LHCN-M2 (cell line): ENCODE results near the gene NCAPG2. TPM values are rescaled to one million over a fixed set of nuclear protein-coding genes. Genes with fewer than 3 reads are reported as not detected.
A peak's percentile ranks its signal among the peaks of the same experiment; 100 is the strongest.
"Not testable (repeated sequence)": the region's sequence is repeated elsewhere in the genome, so short reads cannot be mapped to it uniquely, and the experiment has no call there.

Experiments used
- DNase-seq: peaks from one replicate; pipeline ENCODE4 v3.0.0-alpha.2; 2012; ENCODE audit warnings: low read depth
- total RNA-seq: library from RNA; depleted of rRNA; stranded (reverse); fragments of >200 nt; gene quantifications from 2 replicates; pipeline ENCODE4 v1.2.3, GENCODE V29; 2014

NCAPG2 gene
- total RNA-seq, 1 experiment from 2014 or later: 83.5 TPM

DNA sequence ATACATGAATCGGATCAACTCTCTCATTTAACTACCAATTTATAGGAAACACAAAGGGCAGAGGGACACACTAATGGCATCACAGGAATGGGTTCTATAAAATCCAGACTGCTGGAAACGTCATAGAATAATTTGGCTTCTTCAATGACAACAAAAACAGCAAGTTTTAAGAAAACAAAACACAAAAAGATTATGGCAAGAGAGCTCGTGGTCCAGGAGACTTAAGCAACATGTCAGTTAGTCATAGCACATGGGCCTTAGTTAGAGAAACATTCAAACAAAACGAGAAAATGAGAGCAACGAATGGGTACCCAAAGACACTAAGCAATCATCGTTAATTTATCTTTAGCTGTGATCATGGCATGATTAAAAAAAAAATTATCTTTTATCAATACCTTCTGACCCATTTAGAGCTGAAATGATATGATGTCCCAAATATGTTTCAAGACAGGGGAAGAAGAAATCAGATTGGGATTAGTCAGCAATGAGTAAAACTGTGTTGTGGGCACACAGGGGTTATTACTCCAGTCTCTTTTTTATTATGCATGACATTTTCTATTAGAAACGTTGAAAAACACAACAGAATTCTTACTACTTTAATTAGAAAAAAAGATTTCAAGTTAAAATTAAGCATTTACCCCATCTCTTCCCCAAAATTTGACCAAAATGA lies 28.3 kb downstream of the NCAPG2 start:
- DNase-seq: peak; percentile 64

DNA sequence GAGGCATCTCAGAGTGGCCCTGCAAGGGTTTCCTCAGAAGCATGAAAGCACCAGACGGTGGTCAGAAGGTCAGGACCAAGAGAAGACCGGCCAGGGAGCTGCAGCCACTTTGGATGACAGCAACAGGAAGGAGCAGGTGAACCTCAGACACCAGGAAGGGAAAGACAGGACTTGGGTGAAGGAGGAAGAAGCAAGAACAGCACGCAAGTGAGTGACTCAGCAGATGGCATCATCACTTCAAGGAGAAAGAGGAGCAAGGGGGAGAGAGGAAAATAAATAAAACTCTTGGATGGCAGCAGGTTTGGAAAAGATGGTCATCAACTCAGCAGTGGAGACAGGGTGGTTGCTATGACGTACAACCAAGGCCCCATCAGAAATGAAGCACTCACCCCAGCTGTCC lies 31.6 kb downstream of the NCAPG2 start:
- DNase-seq: peak; percentile 57

DNA sequence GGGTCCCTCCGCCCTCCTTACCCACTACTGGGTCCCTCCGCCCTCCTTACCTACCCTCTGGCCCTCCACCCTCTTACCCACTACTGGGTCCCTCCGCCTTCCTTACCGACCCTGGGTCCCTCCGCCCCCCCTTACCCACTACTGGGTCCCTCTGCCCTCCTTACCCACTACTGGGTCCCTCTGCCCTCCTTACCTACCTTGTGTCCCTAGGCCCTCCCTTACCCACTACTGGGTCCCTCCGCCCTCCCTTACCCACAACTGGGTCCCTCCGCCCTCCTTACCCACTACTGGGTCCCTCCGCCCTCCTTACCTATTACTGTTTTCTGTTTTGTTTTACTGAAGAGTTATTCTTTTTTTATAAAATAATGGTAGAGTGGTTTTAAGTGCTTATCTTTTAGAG lies 36.5 kb downstream of the NCAPG2 start:
- DNase-seq: not testable (repeated sequence)

DNA sequence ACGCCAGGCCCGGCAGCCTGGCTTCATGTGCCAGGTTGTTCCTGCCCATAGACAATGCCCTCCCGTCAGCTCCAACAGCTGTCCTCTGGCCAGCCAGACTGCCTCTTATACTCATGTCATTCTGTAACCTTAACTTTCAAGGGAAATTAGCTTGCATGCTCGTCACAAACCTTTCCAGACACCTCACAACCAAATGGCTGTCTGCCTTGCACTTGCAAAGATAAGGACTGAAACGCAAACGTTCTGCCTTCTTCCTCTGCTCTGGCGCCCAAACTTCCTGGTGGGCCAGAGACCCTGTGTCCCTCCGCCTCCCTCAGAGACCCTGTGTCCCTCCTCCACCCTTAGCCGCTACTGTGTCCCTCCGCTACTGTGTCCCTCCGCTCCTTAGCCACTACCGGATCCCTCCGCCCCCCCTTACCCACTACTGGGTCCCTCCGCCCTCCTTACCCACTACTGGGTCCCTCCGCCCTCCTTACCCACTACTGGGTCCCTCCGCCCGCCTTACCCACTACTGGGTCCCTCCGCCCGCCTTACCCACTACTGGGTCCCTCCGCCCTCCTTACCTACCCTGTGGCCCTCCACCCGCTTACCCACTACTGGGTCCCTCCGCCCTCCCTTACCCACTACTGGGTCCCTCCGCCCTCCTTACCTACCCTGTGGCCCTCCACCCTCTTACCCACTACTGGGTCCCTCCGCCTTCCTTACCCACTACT lies 37.5 kb downstream of the NCAPG2 start:
- DNase-seq: not testable (repeated sequence)

DNA sequence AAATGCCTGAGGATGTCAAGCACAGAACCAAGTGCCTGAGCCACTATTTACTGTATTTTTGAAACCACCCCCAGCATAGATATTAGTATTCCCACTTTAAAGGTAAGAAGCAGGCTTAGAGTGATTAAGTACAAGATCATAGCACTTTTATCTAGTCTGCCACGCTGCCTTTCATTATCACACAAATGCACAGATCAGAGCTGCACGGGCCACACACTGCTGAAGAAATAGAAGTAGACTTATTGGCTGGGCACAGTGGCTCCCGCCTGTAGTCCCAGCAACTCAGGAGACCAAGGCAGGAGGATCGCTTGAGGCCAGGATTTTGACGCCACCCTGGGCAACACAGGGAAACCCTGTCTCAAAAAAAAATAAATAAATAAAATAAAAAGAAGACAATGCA lies 38.2 kb downstream of the NCAPG2 start:
- no peak for DNase-seq

DNA sequence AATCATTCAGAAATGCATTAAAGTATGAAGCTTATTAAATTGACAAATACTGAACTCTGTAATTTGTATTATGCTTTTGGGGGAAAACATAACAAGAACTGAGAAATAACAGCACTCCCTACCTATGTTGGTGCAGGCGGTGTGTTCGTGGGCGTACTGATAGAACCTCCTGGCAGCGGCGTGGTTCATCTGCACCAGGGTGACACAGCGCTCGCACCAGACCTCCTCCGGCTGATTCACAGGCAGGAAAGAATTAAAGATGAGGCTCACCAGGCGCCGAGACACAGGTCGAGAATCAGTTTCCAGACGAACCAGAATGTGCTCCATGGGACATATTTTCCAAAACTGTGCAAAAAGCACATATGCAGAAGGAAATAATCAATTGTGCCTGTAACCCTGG lies 40.2 kb downstream of the NCAPG2 start:
- no peak for DNase-seq

DNA sequence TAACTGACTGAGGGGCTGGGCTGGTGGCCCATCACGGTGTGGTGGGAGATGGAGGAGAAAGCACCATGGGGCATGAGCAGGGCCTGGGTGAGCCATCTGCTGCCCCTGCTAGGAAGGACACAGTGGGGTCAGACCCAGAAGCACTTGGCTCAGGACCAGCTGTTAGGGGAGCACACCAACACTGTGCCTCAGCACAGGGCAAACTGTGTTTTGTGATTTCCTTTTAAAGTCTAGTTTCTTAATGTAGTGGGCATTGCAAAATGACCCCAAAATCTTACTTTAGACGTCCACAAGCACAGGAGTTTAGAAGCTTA lies 41.2 kb downstream of the NCAPG2 start:
- no peak for DNase-seq

DNA sequence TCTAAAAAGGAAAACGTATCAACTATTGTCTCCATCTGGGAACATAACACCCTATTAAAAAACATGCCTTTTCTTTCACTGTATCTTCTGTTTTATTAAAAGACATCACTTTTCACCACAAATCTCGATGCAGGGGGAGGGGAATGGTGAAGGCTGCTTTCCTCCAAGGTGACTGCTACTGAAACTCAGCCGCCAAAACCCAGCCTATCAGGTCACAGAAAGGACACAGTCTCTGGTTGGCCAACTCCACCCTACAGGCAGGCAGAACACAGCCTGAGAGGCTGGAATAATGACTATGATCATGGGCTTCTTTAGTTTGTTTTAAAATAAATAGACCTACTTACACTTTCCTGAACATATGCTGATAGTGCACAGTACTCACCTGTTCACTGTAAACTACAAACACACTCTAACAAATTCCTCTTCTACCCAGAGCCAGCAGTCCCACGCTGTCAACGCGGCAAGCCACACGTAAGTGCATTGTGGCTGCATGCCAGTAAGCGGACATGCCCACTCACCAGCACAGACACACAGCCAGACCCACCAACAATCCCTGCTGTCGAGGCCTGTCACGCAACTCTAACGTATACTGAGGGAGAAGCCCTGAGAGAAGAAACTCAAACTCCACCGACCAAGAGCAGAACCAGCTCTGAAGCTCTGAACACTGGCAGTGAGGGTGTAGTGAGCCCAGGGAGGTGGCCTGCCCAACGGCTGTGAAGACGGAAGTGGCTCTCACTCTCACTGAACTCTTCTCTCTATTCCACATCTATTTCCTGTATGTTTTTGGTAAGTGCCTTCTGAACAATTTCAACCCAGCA lies 41.8 kb downstream of the NCAPG2 start:
- no peak for DNase-seq

DNA sequence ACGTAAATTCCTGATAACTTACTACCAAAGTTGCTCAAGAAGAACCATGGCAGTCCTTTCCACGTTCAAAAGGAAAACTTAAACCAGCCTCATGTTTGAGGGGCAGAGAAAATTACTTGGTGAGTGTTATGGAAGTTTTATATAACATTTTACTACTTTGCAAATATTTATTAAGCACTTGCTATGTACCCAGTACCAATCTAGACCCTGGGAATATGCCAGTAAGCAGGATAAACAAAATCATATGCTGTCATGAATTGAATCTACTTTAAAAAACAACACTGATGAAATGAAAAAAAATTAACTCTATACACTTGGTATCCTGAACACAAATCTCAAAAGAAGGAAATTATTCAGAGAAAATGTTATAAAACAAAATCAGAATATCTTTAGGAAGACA lies 46.1 kb downstream of the NCAPG2 start:
- DNase-seq: no peak

DNA sequence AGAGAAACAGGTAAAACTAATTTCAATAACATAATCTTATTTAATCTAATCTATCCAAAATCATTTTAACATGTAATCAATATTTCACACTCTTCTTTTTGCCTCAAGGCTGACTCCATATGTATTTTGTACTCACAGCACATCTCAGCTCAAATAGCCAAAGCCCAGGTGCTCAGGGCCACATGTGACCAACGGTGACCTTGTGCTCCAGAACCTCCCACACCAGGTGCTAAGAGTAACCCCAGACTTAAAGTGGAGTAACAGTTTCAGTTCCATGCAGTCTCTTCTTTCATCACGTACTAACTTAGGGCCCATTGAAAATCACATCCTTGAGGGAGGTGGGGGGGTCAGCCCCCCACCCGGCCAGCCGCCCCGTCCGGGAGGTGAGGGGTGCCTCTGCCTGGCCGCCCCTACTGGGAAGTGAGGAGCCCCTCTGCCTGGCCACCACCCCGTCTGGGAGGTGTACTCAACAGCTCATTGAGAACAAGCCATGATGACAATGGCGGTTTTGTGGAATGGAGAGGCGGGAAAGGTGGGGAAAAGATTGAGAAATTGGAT lies 47.3 kb downstream of the NCAPG2 start:
- no peak for DNase-seq

DNA sequence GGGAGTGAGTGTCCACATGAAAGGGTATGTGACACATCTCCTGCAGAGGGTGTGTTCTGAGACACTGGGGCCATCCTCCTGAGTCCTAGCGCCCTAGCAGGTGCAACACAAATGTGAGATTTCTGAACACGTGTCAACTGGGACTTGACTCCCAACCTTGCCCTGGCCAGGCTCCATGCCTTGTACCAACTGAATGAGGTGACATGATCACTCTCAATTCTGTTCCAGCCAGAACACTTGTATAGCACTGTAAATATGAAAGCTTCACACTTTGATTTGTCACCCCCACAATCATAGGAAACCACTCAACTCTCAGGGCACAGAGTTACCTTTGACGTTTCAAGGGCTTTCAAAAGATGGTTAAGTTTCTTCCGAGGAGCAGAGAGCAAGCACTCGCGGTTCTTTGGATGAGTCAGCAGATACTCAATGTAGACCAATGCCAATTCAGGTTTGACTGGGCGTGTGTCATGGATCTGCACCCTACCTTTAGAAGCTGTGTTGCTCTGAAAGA lies 48.6 kb downstream of the NCAPG2 start:
- DNase-seq: no peak

DNA sequence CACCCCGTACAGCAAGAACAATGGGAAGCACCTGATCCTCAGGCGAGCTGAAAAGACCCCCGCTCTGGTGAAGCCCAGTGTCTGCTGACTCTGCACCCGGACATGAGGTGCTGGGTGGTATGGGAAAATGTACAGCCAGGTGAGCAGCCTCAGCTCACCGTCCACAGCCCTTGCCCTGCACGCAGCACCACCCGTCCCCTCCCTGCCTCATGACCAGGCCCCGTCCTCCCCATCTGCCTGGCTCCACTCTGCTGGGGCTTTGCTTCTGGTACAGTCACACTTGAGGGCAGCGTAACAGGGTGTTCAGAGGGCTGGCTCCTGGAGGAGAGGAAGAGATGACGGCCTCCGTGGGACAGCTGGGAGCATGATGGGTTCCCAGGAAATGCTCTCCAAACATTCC lies 49.1 kb downstream of the NCAPG2 start:
- no peak for DNase-seq

DNA sequence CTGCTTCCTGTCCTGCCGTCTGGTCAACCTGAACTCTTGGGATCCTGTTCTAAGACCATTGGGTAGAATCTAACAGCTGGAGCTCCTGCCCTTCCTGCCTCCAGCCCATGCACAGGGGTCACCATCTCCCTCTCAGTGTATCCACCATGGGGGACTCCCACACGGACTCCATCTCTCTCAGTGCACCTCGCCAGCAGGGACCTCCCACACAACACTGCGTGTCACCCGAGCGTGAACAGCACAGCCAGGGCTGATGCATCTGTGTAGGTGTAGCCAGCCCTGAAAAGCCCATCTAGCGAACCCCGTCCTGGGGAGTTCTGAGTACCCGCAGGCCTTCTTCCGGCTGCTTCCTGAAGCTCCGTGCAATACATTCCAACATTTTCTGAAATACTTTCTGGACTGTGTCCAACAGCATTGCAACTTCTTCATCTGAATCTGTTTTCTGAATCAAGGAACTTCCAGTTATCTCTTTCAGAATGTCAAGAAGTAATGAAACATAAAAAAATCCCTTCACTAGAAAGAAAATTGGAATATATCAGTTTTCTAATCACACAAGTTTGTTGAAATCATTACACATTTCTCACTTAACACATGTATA lies 52.5 kb downstream of the NCAPG2 start:
- no peak for DNase-seq

DNA sequence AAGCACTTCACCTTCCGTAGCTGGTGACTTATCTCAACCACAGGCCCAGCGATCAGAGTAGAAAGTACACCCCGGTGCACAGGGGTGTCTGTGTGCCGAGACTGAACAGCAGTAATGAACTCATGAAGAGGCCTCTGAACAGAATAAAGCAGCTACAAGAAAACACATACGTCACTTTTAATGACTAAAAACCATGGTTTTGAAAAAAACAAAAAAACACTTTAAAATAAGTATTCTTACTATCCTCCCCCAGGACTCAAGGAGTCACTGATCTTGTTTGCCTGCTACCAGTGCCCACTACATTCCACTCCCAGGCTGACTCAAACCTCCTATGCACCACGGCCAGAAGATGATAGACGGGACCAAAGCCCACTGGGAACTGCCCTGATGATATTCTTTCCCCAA lies 53.8 kb downstream of the NCAPG2 start:
- peak; percentile 94 for DNase-seq

DNA sequence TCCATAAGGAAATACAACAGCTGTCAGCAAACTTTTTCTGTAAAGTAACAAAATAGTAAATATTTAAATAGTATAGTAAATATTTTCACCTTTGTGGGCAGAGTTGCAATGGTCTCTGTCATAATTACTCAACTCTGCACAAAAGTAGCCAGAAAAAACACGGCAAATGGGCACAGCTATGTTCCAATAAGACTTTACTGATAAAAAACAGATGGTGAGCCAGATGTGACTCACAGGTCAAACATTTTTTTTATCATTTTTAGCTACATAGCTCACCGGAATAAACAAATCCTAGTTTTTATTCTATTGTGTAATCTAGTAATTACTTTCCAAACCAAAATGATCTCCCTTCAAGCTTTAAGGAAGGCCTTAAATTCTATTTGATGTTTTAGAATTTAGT lies 55.3 kb downstream of the NCAPG2 start:
- peak; percentile 94 for DNase-seq

DNA sequence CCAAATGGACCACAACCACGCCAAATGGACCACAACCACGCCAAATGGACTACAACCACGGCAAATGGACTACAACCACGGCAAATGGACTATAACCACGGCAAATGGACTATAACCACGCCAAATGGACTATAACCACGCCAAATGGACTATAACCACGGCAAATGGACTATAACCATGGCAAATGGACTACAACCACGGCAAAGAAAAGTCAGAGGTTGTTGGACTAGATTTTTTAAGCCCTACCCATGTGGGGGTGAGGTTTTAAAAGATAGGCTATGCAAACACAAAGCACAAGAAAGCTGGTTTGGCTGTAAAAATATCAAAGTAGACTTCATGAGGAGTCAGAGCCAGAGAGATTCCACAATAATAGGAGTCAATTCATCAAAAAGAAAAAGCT lies 55.8 kb downstream of the NCAPG2 start:
- DNase-seq: no peak

DNA sequence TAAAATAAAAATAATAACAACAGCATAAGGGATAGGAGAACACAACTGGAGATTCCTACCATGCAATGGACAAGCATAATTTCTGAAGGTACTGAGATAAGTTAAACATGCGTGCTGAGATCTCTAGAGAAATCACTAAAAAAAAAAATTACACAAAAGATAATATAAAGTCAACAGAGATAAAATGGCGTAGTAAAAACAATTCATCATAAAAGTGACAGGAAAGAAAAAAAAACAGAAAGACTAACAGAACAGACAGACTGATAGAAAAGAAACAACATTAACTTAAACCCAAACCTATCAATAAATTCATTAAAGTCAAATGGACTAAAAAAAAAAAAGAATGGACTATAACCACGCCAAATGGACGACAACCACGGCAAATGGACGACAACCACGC lies 56.4 kb downstream of the NCAPG2 start:
- no peak for DNase-seq

DNA sequence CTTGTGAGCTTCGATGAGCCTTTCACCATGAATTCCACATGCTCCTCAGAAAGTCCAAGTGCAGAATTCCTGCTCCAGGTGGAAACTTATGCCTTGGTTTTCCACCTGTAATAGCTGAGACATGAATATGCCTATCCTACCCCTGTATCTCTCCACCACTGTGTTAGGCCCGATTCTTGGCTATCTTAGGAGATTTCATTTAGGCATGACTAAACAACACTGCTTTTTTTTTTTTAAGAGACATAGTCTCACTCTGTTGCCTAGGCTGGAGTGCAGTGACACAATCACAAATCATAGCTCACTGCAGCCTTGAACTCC lies 57.2 kb downstream of the NCAPG2 start:
- no peak for DNase-seq

DNA sequence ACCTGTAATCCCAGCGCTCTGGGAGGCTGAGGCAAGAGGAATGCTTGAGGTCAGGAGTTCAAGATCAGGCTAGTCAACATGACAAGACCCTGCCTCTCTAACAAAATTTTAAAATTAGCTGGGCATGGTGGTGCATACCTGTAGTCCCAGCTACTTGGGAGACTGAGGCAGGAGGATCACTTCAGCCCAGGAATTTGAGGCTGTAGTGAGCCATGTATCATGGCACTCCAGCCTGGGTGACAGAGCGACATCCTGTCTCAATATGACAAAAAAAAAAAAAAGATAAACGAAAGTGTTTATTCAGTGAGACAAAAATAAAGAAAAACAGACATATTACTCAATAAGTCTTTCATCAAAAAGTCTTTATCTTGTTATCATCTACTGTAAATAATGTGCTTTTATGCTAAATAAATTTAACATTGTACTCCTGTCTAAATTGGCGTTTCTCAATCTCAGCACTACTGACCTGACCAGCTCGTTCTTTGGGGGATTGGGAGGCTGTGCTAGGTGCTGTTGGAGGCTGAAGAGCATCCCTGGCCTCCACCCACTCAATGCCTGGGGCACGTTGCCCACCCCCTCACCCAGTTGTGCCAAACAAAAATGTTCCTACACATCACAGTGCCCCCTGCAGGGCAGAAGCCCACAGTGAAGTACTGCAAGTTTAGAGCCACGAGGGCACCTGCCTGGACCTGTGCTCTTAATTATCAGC lies 57.7 kb downstream of the NCAPG2 start:
- no peak for DNase-seq

DNA sequence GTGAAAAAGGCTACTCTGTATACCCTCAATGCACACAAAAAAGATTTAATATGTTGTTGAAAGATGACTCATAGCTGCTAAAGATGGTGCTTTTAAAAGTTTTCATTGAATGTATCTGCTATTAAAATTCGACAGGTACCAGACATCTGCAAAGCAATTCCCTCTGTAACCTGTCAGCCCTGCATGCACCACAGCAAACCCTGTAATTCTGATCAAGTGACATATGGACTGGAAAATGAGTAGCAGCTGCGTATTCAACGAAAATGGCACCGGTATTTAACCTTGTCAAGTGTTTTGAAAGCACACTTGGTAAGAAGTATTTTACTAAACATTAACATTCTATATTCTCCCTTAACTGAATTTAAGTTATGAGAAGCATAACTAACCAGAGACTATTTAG lies 58.8 kb downstream of the NCAPG2 start:
- DNase-seq: no peak

DNA sequence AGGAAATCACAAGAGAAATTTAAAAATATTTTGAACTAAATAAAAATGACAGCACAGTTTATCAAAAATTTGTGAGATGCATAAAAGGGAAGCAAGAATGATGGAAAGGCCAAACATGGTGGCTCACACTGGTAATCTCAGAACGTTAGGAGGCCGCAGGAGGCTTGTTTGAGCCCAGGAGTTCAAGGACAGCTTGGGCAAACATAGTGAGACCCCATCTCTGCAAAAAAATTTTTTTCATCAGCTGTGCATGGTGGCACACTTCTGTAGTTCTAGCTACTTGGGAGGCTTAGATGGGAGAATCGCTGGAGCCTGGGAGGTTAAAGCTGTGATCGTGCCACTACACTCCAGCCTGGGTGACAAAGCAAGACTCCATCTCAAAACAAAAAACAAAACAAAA lies 62.5 kb downstream of the NCAPG2 start:
- no peak for DNase-seq
